NCI-H748 treated with DMSO at 0.1 percent for 48 hours (cell line): Measurements from ENCODE around the gene C18orf32.
"Not testable (repeated sequence)": the region's sequence is repeated elsewhere in the genome, so short reads cannot be mapped to it uniquely, and the experiment has no call there.

Source experiments
- DNase-seq: peaks from one replicate; lab custom pipeline; 2025; lab: John Stamatoyannopoulos, UW

The C18orf32 gene

GRCh38 chr18:49467599-49467998 is 19.4 kb downstream of the C18orf32 start:
- no peak for DNase-seq

GRCh38 chr18:49467019-49467563 is 19.9 kb downstream of the C18orf32 start:
- DNase-seq = no peak

DNA sequence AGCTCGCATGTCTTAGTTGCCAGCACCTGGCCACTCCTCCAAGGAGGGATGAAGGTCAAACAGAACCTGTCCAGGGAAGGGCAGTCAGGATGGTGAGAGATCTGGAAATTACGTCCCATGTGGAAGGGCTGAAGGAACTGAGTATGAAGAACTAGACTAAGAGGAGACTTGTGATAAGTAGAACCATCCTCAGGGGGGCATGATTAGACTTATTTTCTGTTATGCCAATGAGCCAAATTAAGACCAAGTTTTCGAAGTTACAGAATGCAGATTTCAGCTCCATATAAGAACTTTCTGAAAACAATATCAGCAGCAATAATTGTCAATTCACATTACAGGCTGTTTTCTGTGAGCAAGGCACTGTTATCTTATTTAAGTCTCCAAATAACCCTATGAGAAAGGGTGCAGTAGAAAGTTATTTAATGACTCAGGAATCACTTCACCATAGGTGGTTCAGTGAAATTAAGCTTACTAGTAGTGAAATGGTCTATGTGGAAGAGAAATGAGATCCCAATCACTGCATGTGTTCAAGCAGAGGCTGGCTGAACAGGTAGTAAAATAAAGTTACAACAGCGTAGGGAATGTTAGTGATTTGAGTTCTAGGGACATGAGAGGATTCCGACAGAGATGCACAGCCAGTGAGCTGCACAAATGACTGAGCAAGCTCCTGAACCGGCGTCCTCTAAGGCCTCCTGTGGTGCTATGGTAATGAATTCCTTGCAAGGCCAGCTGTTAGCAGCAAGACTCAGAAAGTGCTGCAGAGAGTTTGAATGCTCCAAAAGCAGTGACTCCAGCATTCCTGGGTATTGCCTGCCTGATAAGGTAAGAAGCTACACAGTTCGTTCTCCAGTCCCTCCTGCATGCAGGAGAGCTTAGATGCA is 22.1 kb downstream of the C18orf32 start:
- no peak for DNase-seq

- no peak for DNase-seq
Measured at GRCh38 chr18:49461602-49461977, 25.4 kb downstream of the C18orf32 start.

DNA sequence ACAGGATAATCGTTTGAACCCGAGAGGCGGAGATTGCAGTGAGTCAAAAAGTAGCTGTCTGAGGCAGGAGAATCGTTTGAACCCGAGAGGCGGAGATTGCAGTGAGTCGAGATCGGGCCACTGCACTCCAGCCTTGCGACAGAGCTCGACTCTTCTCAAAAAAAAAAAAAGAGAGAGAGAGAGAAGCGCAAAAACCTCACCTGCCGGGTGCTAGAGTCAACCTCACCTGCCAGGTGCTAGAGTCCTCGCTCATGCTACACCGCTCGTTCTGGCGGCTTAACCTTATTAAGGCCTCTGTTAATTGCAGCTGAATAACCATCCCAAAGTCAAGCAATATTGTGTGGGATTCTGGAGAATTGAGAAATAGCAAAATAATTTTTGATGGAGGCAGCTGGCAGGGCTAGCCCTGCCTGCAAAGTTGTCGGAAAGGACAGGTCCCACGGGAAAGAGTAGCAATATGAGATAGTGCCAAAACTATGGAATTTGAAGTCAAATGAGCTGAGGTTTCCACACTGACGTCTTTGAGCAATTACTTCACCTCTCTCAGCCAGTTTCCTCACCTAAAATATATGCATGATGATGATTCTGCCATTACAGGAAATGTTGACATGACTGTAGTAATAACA is 25.9 kb downstream of the C18orf32 start:
- no peak for DNase-seq

GRCh38 chr18:49459404-49460171 is 27.4 kb downstream of the C18orf32 start:
- DNase-seq = no peak

- no peak for DNase-seq
Measured at GRCh38 chr18:49457616-49458015, 29.4 kb downstream of the C18orf32 start.

GRCh38 chr18:49456794-49457193 is 30.2 kb downstream of the C18orf32 start:
- DNase-seq = no peak

DNA sequence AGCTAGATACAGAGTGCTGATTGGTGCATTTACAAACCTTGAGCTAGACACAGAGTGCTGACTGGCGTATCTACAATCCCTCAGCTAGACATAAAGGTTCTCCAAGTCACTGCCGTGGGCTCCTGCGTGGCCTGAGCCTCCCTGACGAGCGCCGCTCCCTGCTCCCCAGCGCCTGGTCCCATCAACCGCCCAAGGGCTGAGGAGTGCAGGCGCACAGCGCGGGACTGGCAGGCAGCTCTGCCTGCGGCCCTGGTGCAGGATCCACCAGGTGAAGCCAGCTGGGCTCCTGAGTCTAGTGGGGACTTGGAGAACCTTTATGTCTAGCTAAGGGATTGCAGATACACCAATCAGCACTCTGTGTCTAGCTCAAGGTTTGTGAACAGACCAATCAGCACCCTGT is 34.5 kb downstream of the C18orf32 start:
- not testable (repeated sequence) for DNase-seq

GRCh38 chr18:49447810-49448745 is 39.0 kb downstream of the C18orf32 start:
- DNase-seq = peak; percentile 44

DNA sequence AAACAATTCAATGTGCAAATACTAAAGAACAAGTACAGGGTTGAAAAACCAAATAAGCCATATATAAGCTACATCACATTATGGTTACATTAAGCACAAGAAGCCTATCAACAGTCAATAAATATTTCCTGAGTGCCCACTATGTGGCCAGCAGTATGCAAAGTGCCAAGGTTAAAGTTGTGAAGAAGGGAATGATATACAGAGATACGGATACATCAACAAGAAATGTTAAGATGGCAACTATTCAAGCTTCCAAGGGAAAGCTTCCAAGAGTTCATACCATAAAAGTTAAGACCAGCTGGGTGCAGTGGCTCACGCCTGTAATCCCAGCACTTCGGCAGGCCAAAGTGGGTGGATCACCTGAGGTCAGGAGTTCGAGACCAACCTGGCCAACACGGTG is 40.6 kb downstream of the C18orf32 start:
- DNase-seq = no peak

DNA sequence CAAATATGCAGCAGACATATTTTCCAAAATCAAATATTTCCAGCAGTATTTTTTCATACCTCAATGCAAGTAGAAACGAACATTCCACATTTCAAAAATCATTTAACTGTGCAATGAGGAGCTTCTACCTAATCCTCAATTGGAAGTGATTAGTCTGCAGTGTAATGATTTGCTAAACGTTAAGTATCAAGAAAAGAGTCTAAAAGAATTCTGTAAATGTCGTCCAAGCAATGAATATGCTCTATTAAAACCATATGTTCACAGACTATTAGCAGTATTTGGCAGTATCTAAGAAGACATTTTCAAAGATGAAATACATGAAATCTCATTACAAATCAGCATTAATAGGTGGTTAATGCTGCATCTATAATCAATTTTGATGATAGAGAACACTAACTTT is 42.5 kb downstream of the C18orf32 start:
- no peak for DNase-seq

- DNase-seq = no peak
Measured at GRCh38 chr18:49443837-49444236, 43.2 kb downstream of the C18orf32 start.

DNA sequence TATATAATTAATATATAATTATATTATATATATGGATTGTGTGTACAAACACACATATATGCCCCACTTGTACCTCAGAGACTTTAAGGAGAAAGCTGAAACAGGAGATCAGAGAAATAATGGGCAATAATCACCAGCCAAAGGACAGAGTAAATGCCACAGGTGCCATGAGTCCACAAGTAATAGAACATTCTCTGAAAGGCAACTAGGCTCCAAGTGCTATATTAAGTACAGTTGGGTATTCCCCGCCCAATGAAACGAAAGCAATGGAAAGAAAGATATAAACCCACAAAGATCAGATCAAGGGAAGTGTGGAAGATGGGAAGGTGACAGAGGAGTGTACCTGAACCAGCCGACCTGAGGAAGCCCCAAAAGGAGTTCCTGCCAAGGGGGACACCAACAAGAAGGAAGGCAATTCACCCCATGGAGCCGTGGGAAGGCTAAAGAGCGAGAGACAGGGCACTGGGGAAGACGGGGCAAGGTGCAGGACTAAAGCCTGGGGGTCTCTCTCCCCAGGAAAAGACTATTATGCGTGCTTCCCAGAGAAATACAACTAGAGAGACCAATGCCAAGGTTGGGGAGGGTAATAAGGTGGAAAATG is 45.6 kb downstream of the C18orf32 start:
- DNase-seq = no peak

DNA sequence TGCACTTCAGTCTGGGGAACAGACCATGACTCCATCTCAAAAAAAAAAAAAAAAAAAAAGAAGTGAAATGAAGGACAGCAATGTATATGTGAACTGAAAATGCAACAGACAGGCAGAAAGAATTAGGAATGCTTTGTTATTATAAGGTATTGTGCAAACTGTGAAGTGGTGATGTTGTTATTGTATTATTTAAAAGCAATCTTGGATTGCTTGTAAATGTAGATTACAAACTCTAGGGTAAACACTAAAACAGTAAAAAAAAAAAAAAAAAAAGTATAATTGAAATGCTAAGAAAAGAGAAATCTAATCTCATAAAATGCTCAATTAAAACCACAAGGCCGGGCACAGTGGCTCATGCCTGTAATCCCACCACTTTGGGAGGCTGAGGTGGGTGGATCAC is 51.9 kb downstream of the C18orf32 start:
- no peak for DNase-seq

DNA sequence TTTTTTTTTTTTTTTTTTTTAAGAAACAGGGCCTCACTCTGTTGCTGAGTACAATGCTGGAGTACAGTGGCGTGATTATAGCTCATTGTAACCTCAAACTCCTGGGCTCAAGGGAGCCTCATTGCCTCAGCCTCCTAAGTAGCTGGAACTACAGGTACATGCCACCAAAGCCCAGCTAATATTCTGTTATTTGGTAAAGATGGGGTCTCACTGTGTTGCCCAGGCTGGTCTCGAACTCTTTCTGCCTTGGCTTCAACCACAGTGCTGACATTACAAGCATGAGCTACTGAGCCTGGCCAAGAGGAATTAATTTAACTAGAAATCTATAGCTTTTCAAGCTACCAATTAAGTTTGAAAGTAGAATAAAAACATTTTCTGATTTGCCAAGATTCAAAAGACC is 54.4 kb downstream of the C18orf32 start:
- no peak for DNase-seq

- DNase-seq = no peak
Measured at GRCh38 chr18:49431165-49431962, 55.7 kb downstream of the C18orf32 start.
